HepG2 (cell line): ENCODE results near the gene TTC28. TPM values are rescaled to one million over a fixed set of nuclear protein-coding genes. Genes with fewer than 3 reads are reported as not detected.

Source experiments
- ATAC-seq: fragments of 200-7000 bp; cut with Tn5 transposase; 3 replicates; pipeline ENCODE4 v1.9.1; 2020; ENCODE audit warnings: mild to moderate bottlenecking, moderate library complexity
- BruUV-seq: library from RNA; stranded (reverse); fragments of 400-500 nt; replicated peaks from 2 replicates; lab custom pipeline; 2021; lab: Mats Ljungman, UMichigan
- CTCF ChIA-PET: fragments of 300-600 bp; formaldehyde crosslinking; extraction: SDS; loops from one replicate; lab custom pipeline; 2021; ENCODE audit warnings: low total read pairs, inconsistent platforms, low intra/inter-chr PET ratio; lab: Yijun Ruan, JAX
- POLR2A ChIA-PET: fragments of 350-600 bp; sonication (Branson Sonifier 250); formaldehyde crosslinking; loops from one replicate; lab custom pipeline; 2020; ENCODE audit warnings: antibody characterized with exemption, inconsistent platforms; lab: Yijun Ruan, JAX
- DNase-seq: peaks from one replicate; pipeline ENCODE4 v3.0.0-alpha.2; 2015; ENCODE audit warnings: low spot score
- FAIRE-seq: peaks from 3 replicates; lab custom pipeline; 2011; peaks lifted over from hg19 to GRCh38; lab: Jason Lieb, UNC
- H2AFZ ChIP-seq: one replicate; pipeline ENCODE4 v1.6.1; 2011; ENCODE audit warnings: low read length, inconsistent platforms
- H3K27ac ChIP-seq: fragments of 300-600 bp; 3 replicates; pipeline ENCODE4 v1.8.0; 2011; ENCODE audit warnings: mixed run types, mild to moderate bottlenecking, mixed read lengths, low read length, inconsistent platforms; ENCODE audit not compliant: insufficient read depth; ENCODE audit errors: extremely low read length
- H3K27me3 ChIP-seq, 2 experiments: fragments of 200-600 bp in 1 of 2; 2 replicates in 1 of 2; 3 replicates in 1 of 2; pipeline versions ENCODE4 v1.6.0 to v1.8.0; 2011; ENCODE audit warnings: low read length in 2 of 2, mild to moderate bottlenecking in 2 of 2, moderate library complexity in 2 of 2, inconsistent platforms in 1 of 2; ENCODE audit not compliant: insufficient read depth in 2 of 2, control insufficient read depth in 1 of 2
- H3K36me3 ChIP-seq, 2 experiments: fragments of 200-600 bp in 1 of 2; replicated peaks in 1 of 2; 2 replicates in 1 of 2; 3 replicates in 1 of 2; pipeline versions ENCODE4 v1.5.1 to v1.8.0; 2011; ENCODE audit warnings: low read length in 2 of 2, inconsistent platforms in 1 of 2; ENCODE audit not compliant: insufficient read depth in 2 of 2, control insufficient read depth in 1 of 2
- H3K4me1 ChIP-seq: 2 replicates; pipeline ENCODE4 v1.5.1; 2012; ENCODE audit warnings: low read length, inconsistent platforms; ENCODE audit not compliant: insufficient read depth
- H3K4me2 ChIP-seq: 2 replicates; pipeline ENCODE4 v1.6.0; 2011; ENCODE audit warnings: low read depth, low read length, inconsistent platforms
- H3K4me3 ChIP-seq, 3 experiments: fragments of 200-600 bp in 1 of 3; sonication (generic), shearing (Covaris generic) in 1 of 3; replicated peaks in 1 of 3; 2 replicates each; pipeline ENCODE4 v1.5.1; 2011 to 2016; ENCODE audit warnings: low read length in 3 of 3, inconsistent platforms in 2 of 3, low read depth in 2 of 3, mild to moderate bottlenecking in 2 of 3, control low read depth in 1 of 3, mixed read lengths in 1 of 3; ENCODE audit not compliant: insufficient read depth in 1 of 3
- H3K79me2 ChIP-seq: one replicate; pipeline ENCODE4 v1.6.1; 2011; ENCODE audit warnings: low read length, inconsistent platforms; ENCODE audit not compliant: insufficient read depth
- H3K9ac ChIP-seq: 2 replicates; pipeline ENCODE4 v1.6.0; 2011; ENCODE audit warnings: mild to moderate bottlenecking, low read depth, low read length, inconsistent platforms; ENCODE audit not compliant: insufficient read depth
- H3K9me3 ChIP-seq: 2 replicates; pipeline ENCODE4 v1.5.1; 2012; ENCODE audit warnings: mild to moderate bottlenecking, low read length
- H4K20me1 ChIP-seq: 2 replicates; pipeline ENCODE4 v1.6.0; 2011; ENCODE audit warnings: inconsistent platforms, mild to moderate bottlenecking, low read length, moderate library complexity; ENCODE audit not compliant: insufficient read depth
- AKAP8 ChIP-seq: sonication (generic); formaldehyde crosslinking; IDR thresholded peaks from 2 replicates; pipeline ENCODE4 v1.5.1; 2020; ENCODE audit warnings: mild to moderate bottlenecking, missing genetic modification reagents
- CCDC6 ChIP-seq: sonication (generic); formaldehyde crosslinking; IDR thresholded peaks from 2 replicates; pipeline ENCODE4 v1.8.1; 2022; ENCODE audit warnings: mild to moderate bottlenecking, missing genetic modification reagents, moderate library complexity
- SOX13 ChIP-seq, 3 experiments: fragments of 450-650 bp in 1 of 3; sonication (generic) in 1 of 3; formaldehyde crosslinking in 1 of 3; IDR thresholded peaks in 2 of 3; conservative IDR thresholded peaks in 1 of 3; 2 replicates each; pipeline versions ENCODE4 v1.5.0 to v1.6.1; 2016 to 2020; ENCODE audit warnings: antibody characterized with exemption in 1 of 3, mild to moderate bottlenecking in 1 of 3, missing compliant biosample characterization in 1 of 3, missing genetic modification reagents in 1 of 3, moderate library complexity in 1 of 3
- TMF1 ChIP-seq: sonication (generic); formaldehyde crosslinking; IDR thresholded peaks from 2 replicates; pipeline ENCODE4 v1.8.1; 2022; ENCODE audit warnings: low read depth, missing genetic modification reagents
- ZFP36L1 ChIP-seq: sonication (generic); formaldehyde crosslinking; IDR thresholded peaks from 2 replicates; pipeline ENCODE4 v1.8.0; 2022; ENCODE audit warnings: mild to moderate bottlenecking, missing genetic modification reagents, moderate library complexity
- ZFX ChIP-seq: sonication (generic); formaldehyde crosslinking; IDR thresholded peaks from 2 replicates; pipeline ENCODE4 v1.4.0; 2020; ENCODE audit warnings: mild to moderate bottlenecking, low read depth, missing genetic modification reagents, moderate library complexity
- ZNF180 ChIP-seq: sonication (generic); formaldehyde crosslinking; IDR thresholded peaks from 2 replicates; pipeline ENCODE4 v1.4.0; 2020; ENCODE audit warnings: low read depth, missing genetic modification reagents, borderline replicate concordance
- ZNF441 ChIP-seq: sonication (generic); formaldehyde crosslinking; IDR thresholded peaks from 2 replicates; pipeline ENCODE4 v1.7.0; 2021; ENCODE audit warnings: missing genetic modification reagents, borderline replicate concordance
- ZNF562 ChIP-seq: sonication (generic); formaldehyde crosslinking; IDR thresholded peaks from 2 replicates; pipeline ENCODE4 v1.8.0; 2022; ENCODE audit warnings: missing genetic modification reagents, borderline replicate concordance
- ZNF75D ChIP-seq: sonication (generic); formaldehyde crosslinking; IDR thresholded peaks from 2 replicates; pipeline ENCODE4 v1.8.1; 2023; ENCODE audit warnings: missing genetic modification reagents, mild to moderate bottlenecking, borderline replicate concordance
- ZNF792 ChIP-seq: IDR thresholded peaks from 2 replicates; pipeline ENCODE4 v1.6.1; 2016
- ZNF850 ChIP-seq: sonication (generic); formaldehyde crosslinking; conservative IDR thresholded peaks from 2 replicates; pipeline ENCODE4 v1.9.0; 2021; ENCODE audit warnings: mild to moderate bottlenecking, missing genetic modification reagents
- ZNF891 ChIP-seq: sonication (generic); formaldehyde crosslinking; IDR thresholded peaks from 2 replicates; pipeline ENCODE4 v1.5.0; 2020; ENCODE audit warnings: mild to moderate bottlenecking, missing genetic modification reagents
- WGBS: methylation state at CpG from one replicate; pipeline ENCODE4 v1.1.6; 2017; ENCODE audit warnings: low lambda C conversion rate; 5-methylcytosine and 5-hydroxymethylcytosine counted together
- in situ Hi-C: cut with HindIII; loops from 2 replicates; pipeline ENCODE4 v1.10.0; 2017; ENCODE audit warnings: low pct_unique_long_range_greater_than_20kb; ENCODE audit not compliant: extremely low pct_ligation_motif_present
- intact Hi-C: fragments of 100-400 bp; cut with micrococcal nuclease; formaldehyde crosslinking; loops from one replicate; pipeline ENCODE4 v1.10.0; 2022; ENCODE audit not compliant: unreplicated experiment
- polyA plus RNA-seq, 8 experiments: library from polyadenylated mRNA; depleted of rRNA in 3 of 8; stranded (reverse) in 7 of 8; unstranded in 1 of 8; fragments of >200 nt; fragmentation: Illumina TruSeq in 4 of 8; extraction: Trizol in 4 of 8; gene quantifications; 2 replicates each; pipeline versions ENCODE4 v1.2.1 to v1.2.3, GENCODE V29; 2011 to 2016; ENCODE audit warnings: low read depth in 4 of 8, missing spikeins in 1 of 8, mixed read lengths in 1 of 8; ENCODE audit not compliant: insufficient read depth in 1 of 8
- total RNA-seq, 5 experiments: library from RNA; depleted of rRNA; stranded (reverse); fragments of >200 nt; fragmentation: Illumina TruSeq; extraction: Trizol; gene quantifications; 2 replicates each; pipeline ENCODE4 v1.2.3, GENCODE V29; 2016; ENCODE audit warnings: low read depth in 1 of 5
- TF ChIP-seq, protein P1 (sequence below): IDR thresholded peaks from 2 replicates; pipeline ENCODE4 v1.6.1; 2012; ENCODE audit warnings: low read depth, low read length, improper control_type of control experiment
- TF ChIP-seq, protein P2 (sequence below): sonication (generic); formaldehyde crosslinking; IDR thresholded peaks from 2 replicates; pipeline ENCODE4 v1.5.0; 2020; ENCODE audit warnings: missing genetic modification reagents

Gene TTC28
- total and polyA plus RNA-seq, 2 of the 13 experiments (the other 11 are each of a cell fraction or from before 2014, with no cell fraction given), result 4.2 to 13.1 TPM

DNA sequence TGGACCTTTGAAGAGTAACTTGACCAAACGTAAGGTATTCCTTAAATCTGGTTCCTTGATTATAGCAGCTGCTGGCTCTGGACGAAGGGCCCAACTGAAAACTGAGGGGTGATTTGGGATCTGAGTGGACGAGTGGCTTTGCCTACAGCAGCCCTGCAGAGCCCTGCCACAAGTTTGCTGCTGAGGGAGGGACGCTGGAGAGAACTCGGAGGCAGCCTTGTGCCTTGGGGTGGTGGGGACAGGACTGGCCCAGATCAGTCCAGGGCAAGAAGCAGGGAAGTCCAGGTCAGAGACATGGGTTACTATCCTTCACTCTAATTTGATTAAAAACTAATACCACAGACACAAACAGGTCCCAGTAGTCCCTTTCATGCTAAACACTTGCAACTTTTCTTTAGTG is 671.0 kb downstream of the TTC28 start:
- no peak for FAIRE-seq
- no peak for TF ChIP-seq ZFP36L1 (CRISPR knock-in tag)

DNA sequence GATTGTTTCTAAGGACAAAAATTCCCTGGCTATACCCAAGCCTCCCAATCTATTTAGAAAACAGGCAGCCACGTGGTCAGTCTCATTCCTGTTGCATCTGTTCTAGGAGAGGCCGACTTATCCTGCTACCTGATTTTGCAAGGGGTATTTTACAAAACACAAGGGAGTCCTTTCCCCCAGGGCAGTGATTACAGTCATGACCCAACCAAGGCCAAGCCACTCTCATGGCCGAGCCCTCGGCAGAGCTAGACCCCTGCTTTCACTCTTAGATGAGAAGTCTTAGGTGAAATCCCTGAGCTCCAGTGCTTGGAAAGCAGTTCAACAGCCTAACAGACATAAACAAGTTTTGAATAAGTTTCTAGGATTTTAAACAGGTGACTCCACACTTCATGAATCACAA is 671.6 kb downstream of the TTC28 start:
- ChIA-PET POLR2A (no interaction called here), CTCF (interaction anchor here (3.0 to 3.8 kb wide), 2 partner anchors 121 to 127 kb away, joined by 27 read pairs; no protein-coding TSS in a partner anchor)
- TF ChIP-seq ZNF180 (CRISPR knock-in tag) (no peak), TMF1 (CRISPR knock-in tag) (no peak), SOX13 (IDR thresholded peaks at IDR 0.05) (no peak), SOX13 (CRISPR knock-in tag; conservative IDR thresholded peaks at IDR 0.05 in 1 of 2, IDR thresholded peaks at IDR 0.05 in 1 of 2) (no peak), ZNF850 (CRISPR knock-in tag) (no peak), CCDC6 (no peak), ZNF441 (CRISPR knock-in tag) (no peak), ZNF792 (CRISPR knock-in tag) (no peak), ZNF562 (CRISPR knock-in tag) (no peak), ZNF891 (CRISPR knock-in tag) (no peak), AKAP8 (no peak), ZFX (CRISPR knock-in tag) (no peak), ZNF75D (CRISPR knock-in tag) (no peak)
- TF ChIP-seq, protein P1, sequence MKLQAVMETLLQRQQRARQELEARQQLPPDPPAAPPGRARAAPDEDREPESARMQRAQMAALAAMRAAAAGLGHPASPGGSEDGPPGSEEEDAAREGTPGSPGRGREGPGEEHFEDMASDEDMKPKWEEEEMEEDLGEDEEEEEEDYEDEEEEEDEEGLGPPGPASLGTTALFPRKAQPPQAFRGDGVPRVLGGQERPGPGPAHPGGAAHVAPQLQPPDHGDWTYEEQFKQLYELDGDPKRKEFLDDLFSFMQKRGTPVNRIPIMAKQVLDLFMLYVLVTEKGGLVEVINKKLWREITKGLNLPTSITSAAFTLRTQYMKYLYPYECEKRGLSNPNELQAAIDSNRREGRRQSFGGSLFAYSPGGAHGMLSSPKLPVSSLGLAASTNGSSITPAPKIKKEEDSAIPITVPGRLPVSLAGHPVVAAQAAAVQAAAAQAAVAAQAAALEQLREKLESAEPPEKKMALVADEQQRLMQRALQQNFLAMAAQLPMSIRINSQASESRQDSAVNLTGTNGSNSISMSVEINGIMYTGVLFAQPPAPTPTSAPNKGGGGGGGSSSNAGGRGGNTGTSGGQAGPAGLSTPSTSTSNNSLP, result no peak
- TF ChIP-seq, protein P2, sequence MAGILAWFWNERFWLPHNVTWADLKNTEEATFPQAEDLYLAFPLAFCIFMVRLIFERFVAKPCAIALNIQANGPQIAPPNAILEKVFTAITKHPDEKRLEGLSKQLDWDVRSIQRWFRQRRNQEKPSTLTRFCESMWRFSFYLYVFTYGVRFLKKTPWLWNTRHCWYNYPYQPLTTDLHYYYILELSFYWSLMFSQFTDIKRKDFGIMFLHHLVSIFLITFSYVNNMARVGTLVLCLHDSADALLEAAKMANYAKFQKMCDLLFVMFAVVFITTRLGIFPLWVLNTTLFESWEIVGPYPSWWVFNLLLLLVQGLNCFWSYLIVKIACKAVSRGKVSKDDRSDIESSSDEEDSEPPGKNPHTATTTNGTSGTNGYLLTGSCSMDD (CRISPR knock-in tag), result no peak
- 93% methylated on average over 4 of the region's 4 CpGs for WGBS
- H3K36me3 ChIP-seq, result peaks cover 3% of the 10 kb centered on the region in 2 experiments; a peak in 3 of 5 replicates
- no peak for DNase-seq
- no peaks in the 10 kb centered on the region for H3K4me1 ChIP-seq
- H3K9ac ChIP-seq, result no peak overlapping the region
- intact Hi-C loops (no loop called here), in situ Hi-C loops (loop anchor here (5.0 to 25.0 kb wide), 3 partner anchors 121 to 1246 kb away; no protein-coding TSS in a partner anchor)
- no peak overlapping the region for H3K27ac ChIP-seq
- no peak for FAIRE-seq
- H2AFZ ChIP-seq, result no peak overlapping the region
- H3K4me3 ChIP-seq, result no peak overlapping the region
- no peaks in the 10 kb centered on the region for H3K9me3 ChIP-seq
- H3K27me3 ChIP-seq, result no peaks in the 10 kb centered on the region
- no peak overlapping the region for H3K4me2 ChIP-seq
- ATAC-seq, result no peak
- H3K79me2 ChIP-seq, result no peaks in the 10 kb centered on the region
- peaks cover 5% of the 10 kb centered on the region for H4K20me1 ChIP-seq
- BruUV-seq, result no TSS peak

More for the DNA sequence above, 671.0 kb downstream of the TTC28 start:
- no peak overlapping the region for H2AFZ ChIP-seq
- no peak overlapping the region for H3K9ac ChIP-seq
- no peaks in the 10 kb centered on the region for H3K9me3 ChIP-seq
- peaks cover 5% of the 10 kb centered on the region for H4K20me1 ChIP-seq
- no peaks in the 10 kb centered on the region for H3K27me3 ChIP-seq
- H3K4me1 ChIP-seq, result no peaks in the 10 kb centered on the region
- H3K4me3 ChIP-seq, result no peak overlapping the region
- intact Hi-C loops (loop anchor here (1.0 kb wide), 2 partner anchors 122 to 127 kb away; no protein-coding TSS in a partner anchor), in situ Hi-C loops (loop anchor here (5.0 to 25.0 kb wide), 3 partner anchors 121 to 1246 kb away; no protein-coding TSS in a partner anchor)
- BruUV-seq, result no TSS peak
- DNase-seq, result no peak
- no peak overlapping the region for H3K27ac ChIP-seq
- POLR2A ChIA-PET, result no interaction called here
- H3K36me3 ChIP-seq, result peaks cover 3% of the 10 kb centered on the region in 2 experiments; a peak in 3 of 5 replicates
- H3K79me2 ChIP-seq, result no peaks in the 10 kb centered on the region
- no peak overlapping the region for H3K4me2 ChIP-seq
- CTCF ChIA-PET, result interaction anchor here (1.3 to 3.8 kb wide), 4 partner anchors 122 to 1252 kb away, joined by 3 to 27 read pairs (median 17); no protein-coding TSS in a partner anchor
- WGBS, result 96% methylated on average over 5 of the region's 5 CpGs
- ATAC-seq, result no peak
